Smooth muscle cell (in vitro differentiated cells): Measurements from ENCODE around the gene AGTPBP1. TPM values are rescaled to one million over a fixed set of nuclear protein-coding genes. Genes with fewer than 3 reads are reported as not detected.
A peak's percentile ranks its signal among the peaks of the same experiment; 100 is the strongest.

Experiments
- DNase-seq: peaks from one replicate; lab custom pipeline; 2025; ENCODE audit not compliant: unreplicated experiment; lab: John Stamatoyannopoulos, UW
- H2AFZ ChIP-seq: fragments of 200-600 bp; sonication (generic); 2 replicates; pipeline ENCODE4 v1.6.0; 2016; ENCODE audit warnings: antibody characterized with exemption, low read depth, mild to moderate bottlenecking
- H3F3A ChIP-seq: fragments of 200-600 bp; sonication (generic); 2 replicates; pipeline ENCODE4 v1.6.0; 2017; ENCODE audit warnings: antibody characterized with exemption, low read depth
- H3K27ac ChIP-seq: fragments of 200-600 bp; sonication (generic); 2 replicates; pipeline ENCODE4 v1.5.1; 2016; ENCODE audit warnings: low read depth, mild to moderate bottlenecking
- H3K27me3 ChIP-seq: fragments of 200-600 bp; sonication (generic); 2 replicates; pipeline ENCODE4 v1.6.1; 2016; ENCODE audit warnings: low read depth, mild to moderate bottlenecking
- H3K36me3 ChIP-seq: fragments of 200-600 bp; sonication (generic); 2 replicates; pipeline ENCODE4 v1.5.1; 2016; ENCODE audit warnings: low read depth
- H3K4me1 ChIP-seq: fragments of 200-600 bp; sonication (generic); 2 replicates; pipeline ENCODE4 v1.5.1; 2016; ENCODE audit warnings: low read depth
- H3K4me2 ChIP-seq: fragments of 200-600 bp; sonication (generic); 2 replicates; pipeline ENCODE4 v1.6.0; 2016; ENCODE audit warnings: mild to moderate bottlenecking
- H3K4me3 ChIP-seq: fragments of 200-600 bp; sonication (generic); 2 replicates; pipeline ENCODE4 v1.5.1; 2016; ENCODE audit warnings: mild to moderate bottlenecking
- H3K79me2 ChIP-seq: fragments of 200-600 bp; sonication (generic); 2 replicates; pipeline ENCODE4 v1.6.0; 2016; ENCODE audit warnings: low read depth, mild to moderate bottlenecking
- H3K9ac ChIP-seq: fragments of 200-600 bp; sonication (generic); 2 replicates; pipeline ENCODE4 v1.6.0; 2016; ENCODE audit warnings: low read depth
- H3K9me3 ChIP-seq: fragments of 200-600 bp; sonication (generic); replicated peaks from 2 replicates; pipeline ENCODE4 v1.5.1; 2016; ENCODE audit warnings: low read depth
- H4K20me1 ChIP-seq: fragments of 200-600 bp; sonication (generic); 2 replicates; pipeline ENCODE4 v1.6.0; 2016; ENCODE audit warnings: low read depth
- WGBS: methylation state at CpG from one replicate; pipeline ENCODE4 v1.1.7; 2016; ENCODE audit warnings: low lambda C conversion rate; 5-methylcytosine and 5-hydroxymethylcytosine counted together
- polyA plus RNA-seq: library from polyadenylated mRNA; unstranded; fragments of >200 nt; fragmentation: Nextera tagmentation; extraction: Ambion mirVana; gene quantifications from 2 replicates; pipeline ENCODE4 v1.2.1, GENCODE V29; 2016
- total RNA-seq: library from RNA; depleted of rRNA; stranded (reverse); fragments of >200 nt; gene quantifications from 2 replicates; pipeline ENCODE4 v1.2.3, GENCODE V29; 2014
- TF ChIP-seq, protein P1 (sequence below): fragments of 200-600 bp; sonication (generic); IDR thresholded peaks from 2 replicates; pipeline ENCODE4 v1.5.1; 2017; ENCODE audit warnings: borderline replicate concordance, mild to moderate bottlenecking, antibody characterized with exemption; ENCODE audit not compliant: insufficient read depth, poor library complexity, severe bottlenecking

AGTPBP1 gene
- total and polyA plus RNA-seq, 2 experiments from 2014 or later, result 4.6 to 7.0 TPM

DNA sequence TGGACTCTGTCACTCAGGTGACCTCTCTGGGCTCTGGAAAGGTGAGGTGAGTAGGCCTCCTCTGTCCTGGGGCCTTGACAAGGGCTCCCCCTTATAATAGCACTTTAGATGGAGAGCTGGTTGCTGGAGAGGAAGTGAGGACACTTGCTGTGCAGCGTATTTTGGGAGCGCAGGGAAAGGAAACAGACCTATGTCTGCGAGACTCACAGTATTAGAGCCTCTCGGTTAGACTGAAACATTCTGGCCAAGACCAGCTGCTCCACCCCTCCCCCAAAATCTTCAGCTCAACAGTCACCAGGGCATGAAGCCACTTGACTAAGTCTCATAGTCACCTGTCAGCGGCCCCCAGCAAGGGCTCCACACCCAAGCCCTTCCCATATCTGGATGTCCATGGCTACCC, 213.6 kb downstream of the AGTPBP1 start:
- TF ChIP-seq, protein P1, sequence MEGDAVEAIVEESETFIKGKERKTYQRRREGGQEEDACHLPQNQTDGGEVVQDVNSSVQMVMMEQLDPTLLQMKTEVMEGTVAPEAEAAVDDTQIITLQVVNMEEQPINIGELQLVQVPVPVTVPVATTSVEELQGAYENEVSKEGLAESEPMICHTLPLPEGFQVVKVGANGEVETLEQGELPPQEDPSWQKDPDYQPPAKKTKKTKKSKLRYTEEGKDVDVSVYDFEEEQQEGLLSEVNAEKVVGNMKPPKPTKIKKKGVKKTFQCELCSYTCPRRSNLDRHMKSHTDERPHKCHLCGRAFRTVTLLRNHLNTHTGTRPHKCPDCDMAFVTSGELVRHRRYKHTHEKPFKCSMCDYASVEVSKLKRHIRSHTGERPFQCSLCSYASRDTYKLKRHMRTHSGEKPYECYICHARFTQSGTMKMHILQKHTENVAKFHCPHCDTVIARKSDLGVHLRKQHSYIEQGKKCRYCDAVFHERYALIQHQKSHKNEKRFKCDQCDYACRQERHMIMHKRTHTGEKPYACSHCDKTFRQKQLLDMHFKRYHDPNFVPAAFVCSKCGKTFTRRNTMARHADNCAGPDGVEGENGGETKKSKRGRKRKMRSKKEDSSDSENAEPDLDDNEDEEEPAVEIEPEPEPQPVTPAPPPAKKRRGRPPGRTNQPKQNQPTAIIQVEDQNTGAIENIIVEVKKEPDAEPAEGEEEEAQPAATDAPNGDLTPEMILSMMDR, result no peak
- H3F3A ChIP-seq, result no peaks in the 10 kb centered on the region
- no peaks in the 10 kb centered on the region for H3K4me1 ChIP-seq
- H3K9me3 ChIP-seq, result no peaks in the 10 kb centered on the region
- H3K4me2 ChIP-seq, result no peak overlapping the region
- no peaks in the 10 kb centered on the region for H4K20me1 ChIP-seq
- H3K27ac ChIP-seq, result no peak overlapping the region
- no peaks in the 10 kb centered on the region for H3K79me2 ChIP-seq
- no peak overlapping the region for H3K9ac ChIP-seq
- H2AFZ ChIP-seq, result no peak overlapping the region
- WGBS, result 93% methylated on average over 5 of the region's 5 CpGs
- peaks cover 23% of the 10 kb centered on the region for H3K27me3 ChIP-seq
- H3K4me3 ChIP-seq, result no peak overlapping the region
- H3K36me3 ChIP-seq, result no peaks in the 10 kb centered on the region
- DNase-seq, result no peak

DNA sequence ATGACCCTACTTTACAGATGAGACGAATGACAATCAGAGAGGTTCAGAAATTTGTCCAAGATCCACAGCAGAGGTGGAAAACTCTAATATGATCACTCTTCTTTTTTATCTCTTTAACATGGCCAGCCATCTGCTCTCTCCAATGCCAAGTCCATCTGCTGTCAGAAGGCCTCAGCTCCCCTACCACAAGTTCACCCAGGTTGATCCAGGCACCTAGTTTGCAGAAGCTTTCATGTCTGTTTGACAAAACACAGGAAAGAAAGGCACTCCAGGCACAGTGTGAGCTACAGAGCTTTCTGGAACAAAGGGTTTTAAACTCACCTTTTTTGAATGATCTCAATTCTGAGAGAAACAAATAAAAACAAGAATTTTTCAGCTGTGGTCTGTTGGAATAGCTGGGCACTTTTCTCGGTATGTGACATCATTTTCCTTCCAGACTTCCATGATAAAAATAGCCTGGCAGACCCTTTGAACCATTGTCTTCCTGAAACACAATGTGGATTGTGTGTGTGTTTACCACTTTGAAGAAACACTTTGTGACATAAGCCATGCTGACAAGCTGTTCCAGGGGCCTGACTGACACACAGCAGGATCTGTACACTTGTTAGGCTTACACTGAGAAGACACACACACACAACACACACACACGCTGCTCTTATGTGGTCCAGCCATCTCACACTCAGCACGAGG, 214.3 kb downstream of the AGTPBP1 start:
- TF ChIP-seq, protein P1, result no peak
- no peak overlapping the region for H3K27ac ChIP-seq
- no peaks in the 10 kb centered on the region for H3K4me1 ChIP-seq
- no peaks in the 10 kb centered on the region for H4K20me1 ChIP-seq
- no peaks in the 10 kb centered on the region for H3K9me3 ChIP-seq
- no peak for DNase-seq
- H3F3A ChIP-seq, result no peaks in the 10 kb centered on the region
- 83% methylated on average over 4 of the region's 4 CpGs for WGBS
- no peak overlapping the region for H2AFZ ChIP-seq
- H3K79me2 ChIP-seq, result no peaks in the 10 kb centered on the region
- H3K27me3 ChIP-seq, result peaks cover 26% of the 10 kb centered on the region
- no peak overlapping the region for H3K4me2 ChIP-seq
- no peak overlapping the region for H3K9ac ChIP-seq
- H3K4me3 ChIP-seq, result no peak overlapping the region
- H3K36me3 ChIP-seq, result no peaks in the 10 kb centered on the region

DNA sequence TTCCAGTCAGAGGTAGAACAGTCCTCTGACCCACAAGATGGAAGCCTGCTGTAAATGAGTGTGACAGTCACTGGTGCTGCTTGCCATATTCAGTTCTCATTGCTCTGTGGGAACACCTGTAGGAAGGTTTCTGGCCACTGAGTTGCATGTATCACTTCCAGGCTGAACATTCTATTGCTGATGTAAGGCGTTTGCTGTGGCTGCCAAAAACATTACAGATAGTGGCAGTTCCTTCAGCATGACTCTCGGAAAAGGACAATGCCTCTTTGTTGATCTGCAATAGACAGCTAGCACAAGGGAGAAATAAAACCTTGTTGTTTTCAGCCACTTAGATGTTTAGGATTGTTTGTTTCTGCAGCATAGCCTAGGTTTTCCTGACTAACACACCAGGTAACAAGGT, 217.2 kb downstream of the AGTPBP1 start:
- WGBS, result 87% methylated on average over 2 of the region's 2 CpGs
- Histone ChIP-seq H2AFZ (no peak overlapping the region), H3F3A (no peaks in the 10 kb centered on the region), H3K4me2 (no peak overlapping the region), H3K9me3 (no peaks in the 10 kb centered on the region), H3K36me3 (no peaks in the 10 kb centered on the region), H3K4me3 (no peak overlapping the region), H3K9ac (no peak overlapping the region), H3K27ac (no peak overlapping the region), H3K4me1 (no peaks in the 10 kb centered on the region), H3K27me3 (peaks cover 27% of the 10 kb centered on the region), H3K79me2 (no peaks in the 10 kb centered on the region), H4K20me1 (no peaks in the 10 kb centered on the region)
- no peak for DNase-seq
- TF ChIP-seq, protein P1, result no peak

DNA sequence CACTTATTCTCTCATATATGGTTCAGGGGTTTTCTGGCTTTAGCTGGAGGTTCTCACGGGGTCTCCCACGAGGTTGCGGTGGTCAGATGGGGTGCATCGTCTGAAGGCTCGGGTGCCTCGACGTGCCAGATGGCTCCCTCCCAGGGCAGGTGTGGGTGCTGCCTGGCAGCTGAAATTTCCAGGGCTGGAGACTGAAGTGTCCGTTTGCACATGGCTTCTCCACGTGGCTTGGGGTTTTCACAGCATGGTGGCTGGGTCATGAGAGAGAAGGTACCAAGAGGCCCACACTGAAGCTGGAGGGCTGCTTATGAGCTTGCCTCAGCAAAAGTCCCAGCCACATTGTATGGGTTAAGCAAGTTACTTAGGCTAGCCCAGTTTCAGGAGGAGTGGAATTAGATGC, 218.6 kb downstream of the AGTPBP1 start:
- 76% methylated on average over 9 of the region's 9 CpGs for WGBS
- Histone ChIP-seq H3F3A (no peaks in the 10 kb centered on the region), H3K4me2 (peak overlapping the region; percentile 86), H3K4me1 (no peaks in the 10 kb centered on the region), H3K27ac (no peak overlapping the region), H3K27me3 (peaks cover 27% of the 10 kb centered on the region), H3K36me3 (no peaks in the 10 kb centered on the region), H3K9ac (no peak overlapping the region), H3K9me3 (no peaks in the 10 kb centered on the region), H2AFZ (peak overlapping the region; percentile 79), H3K79me2 (no peaks in the 10 kb centered on the region), H3K4me3 (peak overlapping the region; percentile 62), H4K20me1 (no peaks in the 10 kb centered on the region)
- TF ChIP-seq, protein P1, result no peak
- DNase-seq, result no peak
